Measurements from ENCODE around the gene SLC22A23.

The SLC22A23 gene

GRCh38 chr6:3406362-3406821 is 50.5 kb downstream of the SLC22A23 start:
- DNase-seq (ENCODE audit: extremely low read depth in 1 of 2, low read depth in 1 of 2) = no peak

DNA sequence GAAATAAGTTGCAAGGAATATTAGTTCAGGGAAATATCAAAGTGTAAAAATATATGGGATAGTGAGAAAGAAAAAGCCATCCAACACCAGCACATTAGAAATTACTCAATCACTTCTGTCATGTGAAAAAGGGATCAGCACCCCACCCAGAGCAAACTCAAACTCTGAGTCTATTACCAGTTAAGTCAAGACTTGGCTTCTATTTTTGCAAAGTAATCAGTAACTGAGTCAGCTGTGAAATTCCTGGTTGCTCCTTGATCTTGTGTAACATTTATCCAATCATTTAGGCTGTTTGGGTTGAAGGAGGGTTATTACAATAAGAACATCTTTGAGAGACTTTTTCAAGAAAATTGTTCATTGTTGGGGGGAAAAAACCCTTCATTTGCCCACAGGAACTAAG is 51.2 kb downstream of the SLC22A23 start:
- no peak for DNase-seq (ENCODE audit: extremely low read depth in 1 of 2, low read depth in 1 of 2)

DNA sequence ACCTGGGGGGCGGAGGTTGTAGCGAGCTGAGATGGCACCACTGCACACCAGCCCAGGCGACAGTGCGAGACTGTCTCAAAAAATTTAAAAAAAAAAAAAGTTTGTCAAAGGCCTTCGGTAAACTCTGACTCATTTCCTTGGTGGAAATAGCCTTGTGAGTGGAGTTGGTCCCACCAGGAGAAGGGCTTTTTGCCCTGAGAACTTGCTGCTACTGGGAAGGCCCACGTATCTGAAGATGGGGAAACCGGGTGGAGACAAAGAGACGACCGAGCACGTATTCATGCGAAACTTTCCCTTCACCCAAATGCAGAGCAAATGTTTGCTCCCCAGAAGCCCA is 51.7 kb downstream of the SLC22A23 start:
- DNase-seq (ENCODE audit: extremely low read depth in 1 of 2, low read depth in 1 of 2) = no peak

- no peak for DNase-seq (ENCODE audit: extremely low read depth in 1 of 2, low read depth in 1 of 2)
Measured at GRCh38 chr6:3403238-3404173, 53.3 kb downstream of the SLC22A23 start.

DNA sequence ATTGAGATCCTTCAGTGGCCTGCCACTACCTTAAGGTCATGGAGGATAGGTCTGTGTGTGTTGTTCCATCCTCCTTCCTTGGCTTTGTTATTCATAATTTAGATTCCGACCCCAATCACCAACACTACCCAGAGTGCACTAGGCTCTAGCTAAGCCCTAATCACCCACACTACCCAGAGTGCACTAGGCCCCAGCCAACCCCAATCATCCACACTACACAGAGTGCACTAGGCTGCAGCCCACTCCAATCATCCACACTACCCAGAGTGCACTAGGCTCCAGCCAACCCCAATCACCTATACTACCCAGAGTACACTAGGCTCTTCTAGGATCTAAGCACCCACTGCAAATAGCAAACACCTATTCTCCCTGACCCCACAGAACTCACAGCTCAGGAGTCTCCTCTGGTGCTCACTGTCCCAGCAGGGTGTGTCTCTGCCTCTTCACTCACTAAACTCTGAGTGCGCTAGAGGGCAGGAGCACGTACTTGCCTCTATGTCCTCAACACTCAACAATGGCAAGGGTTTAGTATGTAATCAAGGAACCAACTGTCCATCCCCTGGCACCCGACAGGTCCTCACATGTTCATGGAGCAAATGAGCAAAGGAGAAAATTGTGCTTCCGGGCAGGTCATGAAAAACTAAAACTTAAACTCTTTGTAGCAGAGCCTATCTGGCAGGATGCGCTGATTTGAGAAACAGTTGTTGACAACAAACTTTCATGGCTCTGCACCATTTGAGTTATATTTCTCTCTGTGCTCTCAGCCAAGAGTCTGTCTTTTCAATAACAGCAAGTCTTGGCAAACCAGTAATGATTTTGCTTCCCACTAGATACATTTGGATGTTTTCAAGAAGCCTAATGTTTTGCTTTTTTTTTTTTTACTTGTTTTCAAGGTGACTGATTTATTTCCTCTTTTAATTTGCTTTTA is 54.3 kb downstream of the SLC22A23 start:
- DNase-seq (ENCODE audit: extremely low read depth in 1 of 2, low read depth in 1 of 2) = no peak

DNA sequence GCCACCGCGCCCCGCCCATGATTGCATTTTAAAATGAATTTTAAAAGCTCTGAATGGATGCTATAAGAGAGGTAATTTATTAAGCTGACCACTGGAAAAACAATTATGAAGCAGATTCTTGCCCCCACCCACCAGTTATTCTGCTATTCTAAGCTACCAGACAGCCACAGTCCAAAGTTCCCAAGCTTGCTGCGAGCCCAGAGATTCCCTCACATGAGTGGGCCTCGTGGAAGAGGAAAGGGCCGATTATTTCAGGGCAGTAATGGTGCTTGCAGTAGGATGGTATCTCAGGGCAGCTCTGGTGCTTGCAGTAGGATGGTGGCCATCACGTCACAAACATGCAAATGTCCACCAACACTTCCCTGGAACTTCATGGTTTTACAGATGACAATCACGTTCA is 56.7 kb downstream of the SLC22A23 start:
- DNase-seq (ENCODE audit: extremely low read depth in 1 of 2, low read depth in 1 of 2) = no peak

DNA sequence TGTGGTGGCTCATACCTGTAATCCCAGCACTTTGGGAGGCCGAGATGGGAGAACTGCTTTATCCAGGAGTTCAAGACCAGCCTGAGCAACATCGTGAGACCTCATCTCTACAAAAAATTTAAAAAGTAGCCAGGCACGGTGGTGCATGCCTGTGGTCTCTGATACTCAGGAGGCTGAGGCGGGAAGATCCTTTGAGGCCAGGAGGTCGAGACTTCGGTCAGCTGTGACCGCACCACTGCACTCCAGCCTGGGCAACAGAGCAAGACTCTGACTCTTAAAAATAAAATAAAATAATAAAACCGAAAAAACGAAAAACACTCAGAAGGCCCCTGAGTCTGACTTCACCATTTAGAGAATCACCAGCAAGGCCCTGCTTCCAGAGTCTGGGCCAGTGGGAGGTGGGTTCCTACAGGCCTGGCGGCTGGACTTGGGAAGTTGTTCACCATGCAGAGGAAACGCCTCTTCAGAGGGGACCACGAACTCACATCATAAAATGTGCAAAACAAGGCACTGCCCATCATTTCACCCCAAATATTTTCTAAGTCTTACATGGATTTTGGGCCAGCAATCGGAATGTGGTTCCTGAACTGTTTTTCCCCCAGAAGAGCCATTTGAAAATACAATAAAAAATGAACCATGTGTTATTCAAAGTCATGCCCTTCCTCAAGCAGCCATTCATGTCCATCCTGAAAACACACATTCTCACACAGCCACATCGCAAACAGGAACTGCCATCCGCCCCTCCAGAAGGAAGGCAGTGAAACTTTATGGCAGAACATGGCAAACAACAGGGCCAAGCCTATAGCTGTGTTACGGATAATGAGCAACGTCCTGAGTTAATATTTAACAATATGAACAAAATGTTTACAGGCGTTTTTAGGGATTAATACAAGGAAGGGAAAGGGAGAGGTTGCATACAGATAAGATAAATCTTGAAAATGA is 57.8 kb downstream of the SLC22A23 start:
- DNase-seq (ENCODE audit: extremely low read depth in 1 of 2, low read depth in 1 of 2) = no peak

DNA sequence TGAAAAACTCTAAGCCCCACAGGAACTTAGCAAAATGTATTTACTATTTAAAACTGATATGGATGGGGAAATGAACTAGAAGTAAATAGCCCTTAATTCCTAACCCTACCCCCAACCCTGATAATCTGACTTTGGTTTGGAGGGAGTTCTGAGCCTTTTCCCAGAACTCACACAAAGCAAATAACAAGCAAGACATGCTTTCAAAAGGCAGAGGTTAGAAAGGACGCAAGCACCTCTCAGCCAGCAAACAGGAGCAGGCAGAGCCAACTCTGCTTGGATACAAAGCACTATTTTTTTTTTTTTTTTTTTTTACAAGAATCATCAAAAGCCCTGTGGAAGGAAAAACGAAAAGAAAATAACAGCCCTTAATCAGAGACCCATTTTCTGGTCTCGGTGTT is 58.7 kb downstream of the SLC22A23 start:
- no peak for DNase-seq (ENCODE audit: extremely low read depth in 1 of 2, low read depth in 1 of 2)

- no peak for DNase-seq (ENCODE audit: extremely low read depth in 1 of 2, low read depth in 1 of 2)
Measured at GRCh38 chr6:3397229-3398164, 59.4 kb downstream of the SLC22A23 start.

DNA sequence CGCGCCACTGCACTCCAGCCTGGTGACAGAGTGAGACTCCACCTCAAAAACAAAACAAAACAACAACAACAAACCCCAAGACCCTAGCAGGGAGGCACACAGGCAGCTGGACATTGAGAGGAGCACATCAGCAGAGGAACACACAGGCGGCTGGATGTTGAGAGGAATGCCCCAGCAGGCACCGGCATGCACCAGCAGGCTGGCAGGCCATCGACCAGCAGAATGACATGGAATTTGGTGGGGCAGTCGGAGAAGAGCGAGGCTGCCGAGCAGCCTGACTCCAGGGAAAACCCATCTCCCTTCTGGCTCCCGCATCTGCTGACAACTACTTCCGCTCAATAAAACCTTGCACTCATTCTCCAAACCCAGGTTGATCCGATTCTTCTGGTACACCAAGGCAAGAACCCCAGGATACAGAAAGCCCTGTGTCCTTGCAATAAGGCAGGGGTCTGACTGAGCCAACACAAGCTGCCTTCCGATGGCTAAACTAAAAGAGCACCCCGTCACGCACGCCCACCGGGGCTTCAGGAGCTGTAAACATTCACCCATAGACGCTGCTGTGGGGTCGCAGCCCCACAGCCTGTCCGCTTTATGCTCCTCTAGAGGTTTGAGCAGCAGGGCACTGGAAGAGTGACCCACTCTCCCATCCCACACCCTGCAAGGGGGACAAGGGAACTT is 60.2 kb downstream of the SLC22A23 start:
- DNase-seq (ENCODE audit: extremely low read depth in 1 of 2, low read depth in 1 of 2) = no peak

GRCh38 chr6:3394671-3395070 is 62.2 kb downstream of the SLC22A23 start:
- no peak for DNase-seq (ENCODE audit: extremely low read depth in 1 of 2, low read depth in 1 of 2)

GRCh38 chr6:3393836-3394202 is 63.0 kb downstream of the SLC22A23 start:
- no peak for DNase-seq (ENCODE audit: extremely low read depth in 1 of 2, low read depth in 1 of 2)

GRCh38 chr6:3392930-3393835 is 63.7 kb downstream of the SLC22A23 start:
- no peak for DNase-seq (ENCODE audit: extremely low read depth in 1 of 2, low read depth in 1 of 2)

DNA sequence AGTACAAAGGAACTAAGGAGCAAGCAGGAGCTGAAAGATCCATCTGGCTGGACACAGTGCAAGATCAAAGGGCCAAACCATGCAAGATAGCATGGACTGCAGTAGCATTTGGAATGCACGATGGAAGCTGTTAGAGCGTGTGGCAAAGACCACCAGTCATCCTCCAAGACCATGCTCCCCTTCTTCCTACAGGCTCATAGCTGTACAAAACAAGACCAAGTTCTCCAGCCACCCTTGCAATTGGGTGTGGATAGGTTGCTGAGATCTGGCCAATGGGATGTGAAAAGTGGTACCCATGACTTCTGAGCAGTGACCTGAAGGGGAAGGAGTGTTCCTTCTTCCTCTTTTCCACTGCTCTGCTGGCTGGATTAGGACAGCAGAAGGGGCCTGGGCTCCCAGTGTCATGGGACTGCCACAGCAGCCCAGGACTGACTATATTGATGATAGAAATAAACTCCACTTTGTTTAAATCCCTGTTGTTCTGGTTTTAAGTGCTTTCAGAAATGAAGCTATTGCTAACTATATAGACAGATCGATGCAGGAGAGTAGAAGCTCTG is 64.9 kb downstream of the SLC22A23 start:
- DNase-seq (ENCODE audit: extremely low read depth in 1 of 2, low read depth in 1 of 2) = no peak

DNA sequence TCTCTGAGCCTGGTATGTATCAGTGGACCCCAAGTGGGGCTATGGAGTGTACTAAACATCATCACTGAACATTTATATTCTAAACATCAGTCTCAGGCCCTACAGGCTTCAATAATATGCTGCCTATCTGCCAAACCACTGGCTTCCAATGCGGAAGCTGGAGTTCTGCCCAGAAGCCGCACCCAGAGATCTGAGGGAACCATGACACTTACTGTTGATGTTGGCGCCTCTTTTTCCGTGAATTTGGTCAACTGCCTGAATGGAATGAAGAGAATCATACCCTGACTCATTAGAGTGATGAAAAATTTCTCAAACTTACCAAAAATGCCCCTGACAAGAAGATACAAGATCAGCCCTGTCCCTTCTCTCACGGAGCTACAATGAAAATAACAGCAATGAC is 66.2 kb downstream of the SLC22A23 start:
- DNase-seq (ENCODE audit: extremely low read depth in 1 of 2, low read depth in 1 of 2) = no peak

- no peak for DNase-seq (ENCODE audit: extremely low read depth in 1 of 2, low read depth in 1 of 2)
Measured at GRCh38 chr6:3389390-3390167, 67.3 kb downstream of the SLC22A23 start.

DNA sequence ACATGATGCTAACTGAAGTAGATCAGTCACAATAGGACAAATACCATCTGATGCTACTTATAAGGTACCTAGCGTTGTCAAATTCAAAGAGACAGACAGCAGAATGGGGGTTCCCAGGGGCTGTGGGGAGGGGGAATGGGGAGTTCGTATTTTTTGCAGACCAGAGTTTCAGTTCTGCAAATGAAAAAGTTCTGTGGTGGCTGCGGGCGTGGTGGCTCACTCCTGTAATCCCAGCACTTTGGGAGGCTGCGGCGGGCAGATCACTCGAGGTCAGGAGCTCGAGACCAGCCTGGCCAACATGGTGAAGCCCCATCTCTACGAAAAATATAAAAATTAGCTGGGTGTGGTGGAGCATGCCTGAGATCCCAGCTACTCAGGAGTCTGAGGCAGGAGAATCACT is 68.1 kb downstream of the SLC22A23 start:
- DNase-seq (ENCODE audit: extremely low read depth in 1 of 2, low read depth in 1 of 2) = no peak

Measured in activated CD8-positive, alpha-beta memory T cell treated with anti-CD3 and anti-CD28 coated beads for 1 hour (primary cell).